ENCODE measurements around the gene SNPH. TPM values are rescaled to one million over a fixed set of nuclear protein-coding genes. Genes with fewer than 3 reads are reported as not detected.

SNPH gene
- total RNA-seq, 4 donors from 2014 or later = 9.3 to 16.2 (median 13.6) TPM

GRCh38 chr20:1225783-1226654, 40.1 kb upstream of the SNPH start, which contains the start of gene RAD21L1:
Gene RAD21L1, plus strand, starts transcription at chr20:1226044. Its CDS starts 2,410 bp downstream, at chr20:1228454.
- H3K27me3 ChIP-seq = no peaks in the 10 kb centered on the region
- H3K36me3 ChIP-seq = no peaks in the 10 kb centered on the region
- WGBS, 2 donors = 0 to 5% methylated on average over 11 to 14 of the region's 88 CpGs
- H3K4me1 ChIP-seq = peaks cover 0 to 10% of the 10 kb centered on the region in 2 donors
- TF ChIP-seq, protein P1, sequence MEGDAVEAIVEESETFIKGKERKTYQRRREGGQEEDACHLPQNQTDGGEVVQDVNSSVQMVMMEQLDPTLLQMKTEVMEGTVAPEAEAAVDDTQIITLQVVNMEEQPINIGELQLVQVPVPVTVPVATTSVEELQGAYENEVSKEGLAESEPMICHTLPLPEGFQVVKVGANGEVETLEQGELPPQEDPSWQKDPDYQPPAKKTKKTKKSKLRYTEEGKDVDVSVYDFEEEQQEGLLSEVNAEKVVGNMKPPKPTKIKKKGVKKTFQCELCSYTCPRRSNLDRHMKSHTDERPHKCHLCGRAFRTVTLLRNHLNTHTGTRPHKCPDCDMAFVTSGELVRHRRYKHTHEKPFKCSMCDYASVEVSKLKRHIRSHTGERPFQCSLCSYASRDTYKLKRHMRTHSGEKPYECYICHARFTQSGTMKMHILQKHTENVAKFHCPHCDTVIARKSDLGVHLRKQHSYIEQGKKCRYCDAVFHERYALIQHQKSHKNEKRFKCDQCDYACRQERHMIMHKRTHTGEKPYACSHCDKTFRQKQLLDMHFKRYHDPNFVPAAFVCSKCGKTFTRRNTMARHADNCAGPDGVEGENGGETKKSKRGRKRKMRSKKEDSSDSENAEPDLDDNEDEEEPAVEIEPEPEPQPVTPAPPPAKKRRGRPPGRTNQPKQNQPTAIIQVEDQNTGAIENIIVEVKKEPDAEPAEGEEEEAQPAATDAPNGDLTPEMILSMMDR (IDR thresholded peaks at IDR 0.05) = no peak
- TF ChIP-seq POLR2A (IDR thresholded peaks at IDR 0.05) = peak in 1 of 2 donors; percentile 53
- H3K27ac ChIP-seq = peak within 1 kb of the TSS in 1 of 3 donors; percentile 65
- H3K9me3 ChIP-seq = no peaks in the 10 kb centered on the region
- peak; percentile 75 to 77 for DNase-seq
- intact Hi-C loops (cut with DNase I) = no loop called here
- H3K4me3 ChIP-seq (replicated peaks in 1 of 3) = peak within 1 kb of the TSS; percentile 37 to 64 (median 59)

DNA sequence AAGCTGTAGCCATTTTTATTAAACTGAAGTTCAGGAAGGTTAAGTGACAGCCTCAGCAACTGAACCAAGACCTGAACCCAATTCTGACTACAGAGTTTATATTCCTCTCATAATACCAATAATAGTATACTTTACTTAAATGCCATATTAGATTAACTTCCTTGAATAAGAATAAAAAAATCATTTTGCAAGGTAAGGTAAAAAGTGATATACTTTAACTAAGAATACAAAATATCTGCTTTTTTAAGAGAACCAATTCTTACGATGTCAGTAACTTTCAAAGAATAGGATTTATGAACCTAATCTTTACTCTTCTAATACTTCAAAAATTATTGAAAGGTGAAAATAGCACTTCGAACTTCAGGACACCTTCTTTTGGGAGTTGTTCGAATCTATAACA, 36.6 kb upstream of the SNPH start:
- no peak for DNase-seq
- Histone ChIP-seq H3K27me3 (no peaks in the 10 kb centered on the region), H3K36me3 (no peaks in the 10 kb centered on the region), H3K9me3 (no peaks in the 10 kb centered on the region), H3K27ac (no peak overlapping the region), H3K4me1 (peaks cover 0 to 10% of the 10 kb centered on the region in 2 donors), H3K4me3 (replicated peaks in 1 of 3) (no peak overlapping the region)
- WGBS, 2 donors = 90 to 92% methylated on average over 3 of the region's 3 CpGs
- intact Hi-C loops (cut with DNase I) = no loop called here
- TF ChIP-seq, protein P1 (IDR thresholded peaks at IDR 0.05) = no peak
- no peak for TF ChIP-seq POLR2A (IDR thresholded peaks at IDR 0.05)

DNA sequence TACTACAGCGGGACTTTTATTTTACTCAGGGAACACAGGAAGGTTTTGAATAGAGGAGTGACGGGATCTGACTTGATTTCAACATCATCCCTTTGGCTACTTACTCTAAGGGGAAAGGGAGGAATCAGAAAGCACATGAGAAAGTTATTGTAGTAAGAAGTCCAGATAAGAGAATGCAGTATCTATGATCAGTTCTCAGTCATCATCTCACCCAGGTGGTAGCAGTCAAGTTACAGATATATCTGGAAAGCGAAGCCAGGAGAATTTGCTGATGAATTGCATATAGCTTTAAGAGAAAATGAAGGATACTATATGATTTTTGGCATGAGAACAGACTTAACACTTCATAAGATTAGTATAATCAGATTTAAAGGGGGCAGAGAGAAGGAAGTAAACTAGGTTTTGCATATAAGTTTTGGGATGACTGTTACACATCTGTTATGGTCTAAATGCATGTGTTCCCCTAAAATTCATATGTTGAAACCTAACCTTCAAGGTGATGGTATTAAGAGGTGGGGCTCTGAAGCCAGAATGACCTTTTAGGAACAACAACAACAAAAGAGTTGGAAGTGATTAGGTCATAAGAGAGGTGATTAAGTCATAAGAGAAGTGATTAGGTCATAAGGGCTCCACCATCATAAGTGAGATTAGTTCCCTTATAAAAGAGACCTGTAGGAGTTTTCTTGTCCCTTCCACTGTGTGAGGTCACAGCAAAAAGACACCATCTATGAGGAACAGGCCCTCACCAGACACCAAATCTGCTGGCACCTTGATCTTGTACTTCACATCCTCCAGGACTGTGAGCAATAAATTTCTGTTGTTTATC, 33.6 kb upstream of the SNPH start:
- Histone ChIP-seq H3K9me3 (no peaks in the 10 kb centered on the region), H3K27me3 (no peaks in the 10 kb centered on the region), H3K4me3 (replicated peaks in 1 of 3) (no peak overlapping the region), H3K36me3 (no peaks in the 10 kb centered on the region), H3K4me1 (no peaks in the 10 kb centered on the region), H3K27ac (no peak overlapping the region)
- TF ChIP-seq, protein P1 (IDR thresholded peaks at IDR 0.05) = no peak
- TF ChIP-seq POLR2A (IDR thresholded peaks at IDR 0.05) = no peak
- intact Hi-C loops (cut with DNase I) = no loop called here
- no peak for DNase-seq
- WGBS, 2 donors = 91 to 95% methylated on average over 3 of the region's 3 CpGs

DNA sequence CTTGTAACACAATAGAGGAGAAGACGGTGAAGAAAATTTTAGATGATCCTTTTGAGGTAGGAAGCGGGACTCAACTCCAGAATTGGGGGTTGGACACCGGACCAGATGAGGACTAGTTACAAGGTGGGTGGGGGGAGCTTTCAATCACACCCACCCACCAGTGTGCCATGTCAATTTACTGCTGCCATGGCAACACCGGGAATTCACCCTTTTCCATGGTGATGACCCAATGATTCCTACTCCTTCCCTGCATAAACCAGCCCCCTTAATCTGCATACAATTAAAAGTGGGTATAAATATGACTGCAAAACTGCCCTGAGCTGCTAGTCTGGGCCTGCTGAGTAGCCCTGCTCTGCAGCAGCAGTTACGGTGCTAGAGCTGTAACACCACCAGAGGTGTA, 25.5 kb upstream of the SNPH start:
- TF ChIP-seq POLR2A (IDR thresholded peaks at IDR 0.05) = no peak
- TF ChIP-seq, protein P1 (IDR thresholded peaks at IDR 0.05) = no peak
- H3K9me3 ChIP-seq = no peaks in the 10 kb centered on the region
- 83 to 89% methylated on average over 5 of the region's 5 CpGs for WGBS, 2 donors
- intact Hi-C loops (cut with DNase I) = no loop called here
- no peak for DNase-seq
- H3K27ac ChIP-seq = no peak overlapping the region
- H3K36me3 ChIP-seq = no peaks in the 10 kb centered on the region
- no peaks in the 10 kb centered on the region for H3K4me1 ChIP-seq
- H3K4me3 ChIP-seq (replicated peaks in 1 of 3) = no peak overlapping the region
- H3K27me3 ChIP-seq = no peaks in the 10 kb centered on the region
